HG02798 (cell line): ENCODE data around the gene SLC10A1.
"Not testable (repeated sequence)": the region's sequence is repeated elsewhere in the genome, so short reads cannot be mapped to it uniquely, and the experiment has no call there.

ENCODE experiments used
- ATAC-seq: cut with Tn5 transposase; IDR thresholded peaks from one replicate; pipeline ENCODE4 v1.9.1; 2021; ENCODE audit warnings: mild to moderate bottlenecking; ENCODE audit not compliant: unreplicated experiment, poor library complexity

SLC10A1 gene

DNA sequence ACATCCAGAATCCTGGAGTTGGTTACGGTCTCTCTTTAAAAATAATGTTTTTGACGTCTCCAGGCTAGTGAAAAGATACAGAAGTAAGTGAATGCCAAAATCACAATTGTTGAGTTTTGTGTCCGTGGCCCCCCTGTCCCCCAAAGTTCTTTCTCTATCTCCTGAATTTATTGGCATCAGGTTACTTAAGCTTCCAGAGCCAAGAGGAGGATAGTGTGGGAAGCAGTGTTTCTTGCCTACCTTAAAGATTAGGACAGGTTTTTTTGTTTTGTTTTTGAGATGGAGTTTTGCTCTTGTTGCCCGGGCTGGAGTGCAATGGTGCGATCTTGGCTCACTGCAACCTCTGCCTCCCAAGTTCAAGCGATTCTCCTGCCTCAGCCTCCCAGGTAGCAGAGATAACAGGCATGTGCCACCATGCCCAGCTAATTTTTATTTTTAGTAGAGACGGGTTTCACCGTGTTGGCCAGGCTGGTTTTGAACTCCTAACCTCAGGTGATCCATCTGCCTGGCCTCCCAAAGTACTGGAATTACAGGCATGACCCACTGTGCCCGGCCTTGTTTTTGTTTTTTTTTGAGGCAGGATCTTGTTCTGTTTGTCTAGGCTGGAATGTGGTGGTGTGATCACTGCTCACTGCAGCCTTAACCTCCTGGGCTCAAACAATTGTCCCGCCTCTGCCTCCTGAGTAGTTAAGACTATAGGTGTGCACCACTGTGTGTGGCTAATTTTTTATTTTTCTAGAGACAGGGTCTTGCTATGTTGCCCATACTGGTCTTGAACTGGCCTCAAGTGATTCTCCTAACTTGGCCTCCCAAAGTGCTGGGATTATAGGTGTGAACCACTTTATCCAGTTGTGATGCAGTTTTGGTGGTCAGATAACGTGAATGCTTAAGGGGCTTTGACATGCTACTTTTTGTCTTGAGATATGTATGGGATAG lies 24.7 kb downstream of the SLC10A1 start:
- ATAC-seq, result no peak

DNA sequence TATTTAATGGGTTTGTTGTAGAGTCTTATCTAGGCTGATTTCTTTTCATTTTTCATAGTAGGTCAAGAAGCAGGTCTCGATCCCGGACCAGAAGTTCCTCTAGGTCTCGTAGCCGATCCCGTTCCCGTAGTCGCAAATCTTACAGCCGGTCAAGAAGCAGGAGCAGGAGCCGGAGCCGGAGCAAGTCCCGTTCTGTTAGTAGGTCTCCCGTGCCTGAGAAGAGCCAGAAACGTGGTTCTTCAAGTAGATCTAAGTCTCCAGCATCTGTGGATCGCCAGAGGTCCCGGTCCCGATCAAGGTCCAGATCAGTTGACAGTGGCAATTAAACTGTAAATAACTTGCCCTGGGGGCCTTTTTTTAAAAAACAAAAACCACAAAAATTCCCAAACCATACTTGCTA lies 25.9 kb downstream of the SLC10A1 start:
- no peak for ATAC-seq

DNA sequence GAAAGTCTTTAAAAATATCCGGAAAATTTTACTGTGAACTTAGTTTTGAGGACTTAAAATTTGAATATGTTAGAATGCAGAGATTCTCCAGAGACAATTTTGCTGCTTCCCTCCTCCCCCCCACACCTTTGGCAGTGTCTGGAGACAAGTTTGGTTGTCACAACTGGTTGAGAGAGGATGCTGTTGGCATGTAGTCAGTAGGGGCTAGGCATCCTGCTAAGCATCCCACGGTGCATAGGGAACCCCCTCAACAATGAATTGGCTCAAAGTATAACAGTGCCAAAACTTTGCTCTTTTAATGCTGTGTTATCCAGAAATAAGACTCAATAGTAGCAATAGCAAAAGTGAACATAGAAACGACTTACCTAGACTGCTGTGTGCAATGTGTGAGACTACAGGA lies 26.5 kb downstream of the SLC10A1 start:
- ATAC-seq, result no peak

DNA sequence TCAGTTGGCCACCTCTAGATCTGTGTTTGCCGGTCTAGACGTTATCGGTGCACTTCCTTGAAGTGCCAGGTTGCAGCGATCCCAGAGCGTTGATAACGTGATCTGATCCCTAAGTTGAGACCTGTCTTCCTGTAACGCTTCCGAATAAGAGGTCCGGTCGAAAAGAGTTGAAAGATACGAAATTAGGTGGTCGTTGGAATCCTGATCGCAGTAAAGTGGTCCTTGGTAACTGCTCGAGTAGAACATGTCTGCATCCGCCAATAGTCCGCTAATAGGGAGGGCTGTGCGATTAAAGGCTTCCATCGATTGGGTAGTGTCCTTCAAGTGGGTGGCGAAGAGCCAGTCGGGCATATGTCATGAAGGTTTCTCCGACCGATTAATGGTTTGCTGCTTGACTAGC lies 27.4 kb downstream of the SLC10A1 start:
- ATAC-seq, result no peak

DNA sequence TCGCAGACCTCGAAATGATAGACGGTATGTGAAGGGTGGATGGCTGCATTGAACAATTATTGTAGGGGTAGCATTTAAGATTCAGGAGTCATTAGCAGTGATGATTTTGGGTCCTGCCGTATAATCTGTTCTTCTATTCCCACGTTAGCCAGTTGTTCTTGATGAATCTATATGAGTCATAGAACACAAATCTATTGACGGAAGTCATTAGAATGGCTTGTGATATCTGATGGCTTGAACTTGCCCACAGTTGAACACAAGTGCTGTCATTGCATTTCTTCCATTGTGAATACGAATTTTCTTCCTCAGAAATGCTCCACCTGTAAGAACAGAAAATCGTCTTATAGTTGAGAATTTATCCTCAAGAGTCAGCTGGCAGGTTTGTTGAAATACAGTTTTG lies 28.2 kb downstream of the SLC10A1 start:
- ATAC-seq, result no peak

DNA sequence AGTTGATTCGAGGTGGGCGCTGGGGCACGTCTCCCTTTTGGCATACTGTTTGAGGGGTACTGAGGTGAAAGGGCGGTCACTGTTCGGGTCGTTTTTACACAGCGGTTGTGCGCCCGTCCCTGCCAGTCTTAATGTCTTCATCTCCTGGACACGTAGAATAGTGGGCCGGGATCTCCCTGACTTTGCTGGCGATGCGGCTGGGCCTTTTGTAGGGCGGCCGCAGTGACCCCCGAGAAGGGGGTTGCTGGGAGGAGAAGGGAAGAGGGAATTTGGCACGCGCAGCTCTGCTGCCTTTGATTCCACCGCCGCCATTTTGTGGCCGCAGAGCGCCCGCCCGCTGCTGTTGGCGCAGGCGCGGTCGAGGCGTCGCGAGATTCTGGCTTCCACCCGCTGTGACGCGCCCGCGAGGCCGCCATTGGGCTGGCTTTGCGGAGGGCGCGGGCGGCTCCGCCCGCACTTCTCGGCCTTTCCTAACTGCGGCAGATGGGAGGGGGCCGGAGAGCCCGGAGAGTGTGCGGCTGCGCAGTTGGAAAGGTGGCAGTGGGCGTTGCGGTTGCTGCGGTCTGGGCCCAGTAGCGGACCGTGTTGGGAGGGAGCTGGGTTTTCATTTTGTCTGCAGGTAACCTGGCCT lies 29.6 kb downstream of the SLC10A1 start:
- peak; percentile 76 for ATAC-seq

DNA sequence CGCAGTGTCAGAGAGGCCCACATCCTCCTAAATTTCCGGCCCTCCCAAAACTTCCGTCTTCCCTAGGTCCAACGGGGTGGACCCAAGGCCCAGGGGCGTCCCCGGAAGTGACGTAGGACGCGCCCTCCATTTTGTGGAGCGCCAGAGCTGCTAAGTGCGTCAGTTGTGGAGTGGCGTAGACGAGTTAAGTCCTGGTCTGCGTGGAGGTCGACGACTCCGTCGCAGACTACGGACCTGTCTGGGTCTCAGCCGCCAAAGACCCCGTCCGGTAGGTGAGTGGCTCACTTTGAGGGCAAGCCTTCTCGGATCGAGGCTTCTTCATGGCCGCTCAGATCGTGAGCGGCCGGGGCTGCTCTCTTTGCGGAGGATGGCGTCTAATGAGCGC lies 30.1 kb downstream of the SLC10A1 start, which contains the start of gene SRSF5:
Gene SRSF5, plus strand, starts transcription at position 159 of the 385 bp plus-strand sequence. CDS start 1,015 bp downstream, outside the sequence.
- peak; percentile 86 for ATAC-seq

DNA sequence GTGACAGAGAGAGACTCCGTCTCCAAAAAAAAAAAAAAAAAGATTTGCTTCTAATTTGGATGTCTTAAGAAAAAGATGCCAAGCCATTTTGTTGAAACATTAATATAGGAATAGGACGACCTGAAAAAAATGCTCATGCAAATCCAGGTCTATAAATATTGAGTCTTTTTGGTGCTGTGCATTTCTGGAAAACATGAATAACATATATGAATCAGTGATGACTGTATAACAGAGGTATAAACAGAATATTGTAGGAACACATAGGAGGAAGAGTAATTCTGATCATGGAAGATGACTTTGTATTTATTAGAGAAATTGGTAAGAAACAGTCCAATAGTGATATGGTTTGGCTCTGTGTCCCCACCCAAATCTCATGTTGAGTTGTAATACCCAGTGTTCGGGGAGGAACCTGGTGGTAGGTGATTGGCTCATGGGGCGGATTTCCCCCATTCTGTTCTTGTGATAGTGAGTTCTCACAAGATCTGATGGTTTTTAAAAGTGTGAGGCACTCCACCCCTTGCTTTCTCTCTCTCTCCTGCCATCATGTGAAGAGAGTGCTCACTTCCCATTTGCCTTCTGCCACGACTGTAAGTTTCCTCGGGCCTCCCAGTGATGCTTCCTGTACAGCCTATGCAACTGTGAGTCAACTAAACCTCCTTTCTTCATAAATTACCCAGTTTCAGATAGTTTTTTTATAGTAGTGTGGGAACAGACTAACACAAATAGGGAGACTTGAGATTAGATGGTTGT lies 33.1 kb downstream of the SLC10A1 start:
- ATAC-seq, result no peak

DNA sequence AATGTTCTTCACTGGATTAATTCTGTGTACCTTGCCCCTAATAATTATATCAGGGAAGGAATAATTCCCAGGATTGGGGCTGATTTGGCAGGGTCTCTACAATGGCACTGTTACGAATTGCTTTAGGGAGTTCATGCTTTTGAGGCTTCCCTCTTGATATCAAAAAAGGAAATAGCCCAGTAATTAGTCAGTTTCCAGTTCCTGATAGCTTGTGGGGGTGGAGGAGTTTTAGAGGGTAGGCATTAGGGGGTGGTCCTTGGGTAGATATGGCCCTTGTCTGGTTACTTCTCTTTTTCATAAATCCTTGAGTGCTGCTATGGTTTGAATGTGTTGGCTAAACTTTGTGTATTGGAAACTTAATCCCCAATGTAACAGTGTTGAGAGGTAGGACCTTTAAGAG lies 36.2 kb downstream of the SLC10A1 start:
- no peak for ATAC-seq

DNA sequence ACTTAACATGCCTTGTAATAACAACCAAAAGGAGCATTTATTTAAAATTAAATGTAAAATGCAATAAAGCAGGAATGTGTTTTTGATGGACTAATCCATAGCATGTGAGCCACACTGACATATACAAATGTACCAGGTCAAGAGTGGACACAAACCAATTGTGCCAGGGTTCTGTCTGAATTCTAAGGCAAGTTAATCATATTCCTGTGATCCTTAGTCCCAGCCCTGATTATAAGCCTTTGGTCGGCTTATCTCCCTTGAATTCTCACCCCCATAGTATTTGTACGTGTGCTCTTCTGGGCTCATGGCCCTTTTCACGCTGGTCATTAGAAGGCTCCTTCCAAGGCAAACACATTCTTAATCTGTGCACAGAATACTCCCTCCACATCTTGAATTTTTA lies 40.7 kb downstream of the SLC10A1 start:
- no peak for ATAC-seq

DNA sequence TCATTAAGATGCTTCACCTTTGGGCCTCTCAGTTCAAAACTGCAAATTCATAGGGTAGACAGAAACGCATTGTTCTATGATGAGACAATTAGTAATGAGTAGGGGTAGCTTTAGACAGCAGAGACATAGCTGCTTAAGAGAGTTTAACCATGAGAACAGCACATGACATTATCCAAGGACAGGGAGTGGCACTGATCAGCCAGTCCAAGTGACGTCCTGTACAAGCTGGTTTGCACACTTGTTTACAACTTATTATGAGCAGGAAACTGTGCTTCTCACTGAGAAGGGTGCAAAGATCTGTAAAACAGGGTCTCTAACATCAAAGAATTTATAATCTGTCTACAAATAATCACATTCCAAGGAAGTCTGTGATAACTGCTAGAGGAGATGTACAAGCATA lies 41.3 kb downstream of the SLC10A1 start:
- ATAC-seq, result no peak

DNA sequence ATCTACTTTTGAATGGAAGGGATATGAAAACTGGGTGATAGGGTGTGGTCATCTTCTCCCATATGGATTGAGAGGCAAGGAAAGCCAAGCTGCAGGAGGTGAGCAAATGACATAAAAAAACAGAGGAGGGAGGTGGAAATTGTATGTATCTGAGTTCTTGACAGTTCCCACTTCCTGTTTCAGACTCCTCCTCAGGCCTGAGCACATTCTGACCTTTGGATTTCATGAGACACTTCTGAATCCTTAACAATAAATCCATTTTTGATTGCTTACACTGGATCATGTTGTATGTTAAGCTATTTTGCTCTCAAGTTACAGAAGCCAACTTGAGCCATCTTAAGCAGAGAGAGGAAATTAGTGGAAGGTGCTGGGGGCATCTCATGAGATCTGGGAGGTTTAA lies 41.7 kb downstream of the SLC10A1 start:
- ATAC-seq, result no peak

DNA sequence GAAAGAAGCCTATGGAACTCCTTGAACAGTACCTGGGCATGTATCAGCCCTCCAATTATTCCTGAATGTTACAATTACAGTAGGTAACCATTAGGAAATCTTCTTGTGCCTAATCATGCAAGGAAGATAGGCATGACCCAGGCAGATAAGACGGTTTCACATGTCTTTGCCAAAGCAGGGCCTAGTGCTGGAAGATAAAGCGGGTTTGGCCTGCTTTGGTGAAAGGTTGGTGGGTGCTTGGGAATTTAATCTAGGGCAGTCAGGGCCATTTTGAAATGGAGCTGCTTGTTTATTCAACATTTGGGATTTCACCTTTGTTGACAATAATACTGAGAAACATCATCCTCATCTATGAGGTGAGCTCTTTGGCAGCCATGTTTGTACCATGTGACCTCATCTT lies 42.6 kb downstream of the SLC10A1 start:
- no peak for ATAC-seq

DNA sequence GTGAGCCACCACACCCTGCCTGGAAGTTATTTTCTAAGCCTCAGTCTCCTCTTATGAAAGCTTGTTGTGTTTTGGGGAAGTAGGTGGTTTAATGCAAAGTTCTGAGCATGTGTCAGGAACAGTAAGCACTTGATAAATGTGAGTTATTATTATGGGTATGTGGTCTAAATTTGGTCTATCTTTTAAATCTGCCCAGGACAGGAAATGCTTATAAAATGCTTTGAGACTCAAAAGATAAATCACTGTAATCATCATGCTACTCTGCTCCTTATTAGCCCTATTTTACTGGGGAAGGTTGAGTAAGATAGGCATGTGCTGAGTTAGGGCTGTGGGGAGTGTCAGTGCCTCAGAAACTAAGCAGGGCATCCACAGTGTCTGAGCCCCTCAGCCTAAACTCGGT lies 43.2 kb downstream of the SLC10A1 start:
- no peak for ATAC-seq

DNA sequence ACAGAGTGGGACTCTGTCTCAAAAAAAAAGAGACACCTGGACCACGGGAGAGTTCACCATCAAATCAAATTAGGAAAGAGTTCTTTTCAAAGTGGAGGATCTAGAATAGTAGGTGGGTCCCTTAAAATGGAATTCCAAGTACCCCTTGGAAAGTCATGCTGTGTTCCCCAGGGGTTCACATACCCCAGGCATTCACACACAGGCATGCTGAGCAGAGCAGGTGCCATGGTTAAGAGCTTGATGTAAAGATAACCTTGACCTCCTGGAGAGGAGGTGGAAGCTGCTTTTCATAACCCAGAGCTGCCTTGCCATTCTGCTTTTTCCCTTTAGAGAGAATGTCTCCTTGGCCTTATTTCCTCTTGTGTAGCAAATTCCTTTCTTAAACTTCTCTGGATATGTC lies 44.3 kb downstream of the SLC10A1 start:
- ATAC-seq, result no peak

DNA sequence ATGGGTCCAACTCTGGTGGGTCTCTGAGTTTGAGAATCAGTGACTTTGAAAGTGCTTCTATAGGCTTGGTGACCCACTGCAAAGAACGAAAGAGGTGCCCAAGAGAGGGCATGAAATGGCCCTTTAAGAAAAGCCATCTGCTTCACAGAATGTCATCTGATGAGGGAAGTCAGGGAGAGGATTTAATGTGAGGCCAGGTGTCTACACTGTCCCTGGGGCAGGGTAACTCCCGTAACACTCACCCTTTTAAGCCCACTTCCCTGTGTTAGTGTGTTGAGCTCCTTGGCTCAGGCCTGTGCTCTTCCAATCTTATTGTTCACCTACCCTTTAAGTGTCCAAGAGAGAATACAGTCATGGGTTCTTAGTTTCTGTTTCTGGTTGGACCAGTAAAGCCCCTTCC lies 46.5 kb downstream of the SLC10A1 start:
- no peak for ATAC-seq

DNA sequence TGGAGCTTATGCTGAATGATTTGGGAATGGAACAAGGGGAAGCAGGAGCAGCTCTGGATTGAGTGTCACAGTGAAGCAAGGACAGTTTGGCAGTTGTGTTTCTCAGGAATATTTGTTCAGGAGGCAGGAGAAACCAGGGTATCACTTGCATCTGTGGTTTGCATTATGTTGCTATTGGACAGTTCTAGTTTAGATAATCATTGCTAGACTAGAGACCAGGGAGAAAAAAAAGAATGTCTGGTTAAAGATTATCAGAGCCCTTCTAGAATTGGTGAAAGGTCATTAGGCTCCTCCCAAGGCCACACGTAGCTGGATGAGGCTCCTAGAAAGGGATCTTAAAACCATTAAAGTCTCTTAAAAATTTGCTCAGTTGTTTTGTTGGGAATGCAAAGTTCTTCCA lies 47.1 kb downstream of the SLC10A1 start:
- ATAC-seq, result no peak

DNA sequence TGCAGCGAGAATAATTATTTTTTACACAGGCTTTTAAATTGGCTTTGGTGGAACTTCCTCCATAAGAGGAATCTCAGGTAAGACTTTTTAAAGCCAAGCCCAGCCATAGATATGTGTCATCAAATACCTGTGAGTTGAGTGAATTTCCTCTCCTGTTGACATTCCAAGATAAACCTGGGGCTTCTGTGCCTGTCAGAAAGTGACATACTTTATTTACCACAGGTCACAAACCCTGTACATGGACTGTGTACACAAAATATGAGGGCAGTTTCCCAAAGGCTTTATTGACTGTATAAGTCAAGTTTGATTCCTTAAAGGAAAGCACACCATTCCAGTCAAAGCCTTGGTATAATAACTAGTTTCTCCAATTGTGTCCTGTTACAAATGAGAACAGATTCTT lies 56.0 kb downstream of the SLC10A1 start:
- ATAC-seq, result no peak

DNA sequence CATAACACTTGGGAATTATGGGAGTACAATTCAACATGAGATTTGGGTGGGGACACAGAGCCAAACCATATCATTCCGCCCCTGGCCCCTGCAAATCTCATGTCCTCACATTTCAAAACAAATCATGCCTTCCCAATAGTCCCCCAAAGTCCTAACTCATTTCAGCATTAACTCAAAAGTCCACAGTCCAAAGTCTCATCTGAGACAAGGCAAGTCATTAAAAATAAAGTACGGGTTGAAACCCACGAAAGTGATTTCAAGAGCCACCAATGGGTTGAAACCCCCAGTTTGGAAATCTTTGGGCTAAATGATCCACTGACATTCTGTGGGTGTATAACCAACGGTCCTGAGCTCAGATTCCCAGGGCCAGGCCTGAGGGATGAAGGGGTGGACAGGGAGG lies 60.6 kb downstream of the SLC10A1 start:
- not testable (repeated sequence) for ATAC-seq

DNA sequence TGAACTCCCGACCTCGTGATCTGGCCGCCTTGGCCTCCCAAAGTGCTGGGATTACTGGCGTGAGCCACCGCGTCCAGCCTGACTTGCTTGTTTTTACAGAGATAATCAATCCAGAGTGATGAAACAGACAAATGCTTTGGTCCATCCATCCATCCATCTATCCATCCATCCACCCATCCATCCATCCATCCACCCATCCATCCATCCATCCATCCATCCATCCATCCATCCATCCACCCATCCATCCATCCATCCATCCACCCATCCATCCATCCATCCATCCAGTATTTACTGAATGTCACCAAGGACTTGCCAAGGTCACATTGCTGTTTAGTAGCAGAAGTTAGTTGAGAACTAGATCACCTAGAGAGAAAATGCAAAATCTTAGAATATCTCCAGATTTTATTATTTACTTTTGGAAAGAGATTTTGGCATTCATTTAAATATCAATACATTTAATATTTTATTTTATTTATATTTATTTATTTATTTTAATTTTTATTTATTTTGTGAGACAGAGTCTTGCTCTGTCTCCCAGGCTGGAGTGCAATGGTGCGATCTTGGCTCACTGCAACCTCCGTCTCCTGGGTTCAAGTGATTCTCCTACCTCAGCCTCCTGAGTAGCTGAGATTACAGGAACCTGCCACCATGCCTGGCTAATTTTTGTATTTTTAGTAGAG lies 65.0 kb downstream of the SLC10A1 start:
- not testable (repeated sequence) for ATAC-seq
